OCI-LY7 (cell line): Measurements from ENCODE around the gene CFHR3.
"Not testable (repeated sequence)": the region's sequence is repeated elsewhere in the genome, so short reads cannot be mapped to it uniquely, and the experiment has no call there.

ENCODE experiments used
- CTCF ChIP-seq: fragments of 200-600 bp; sonication (generic); conservative IDR thresholded peaks from 2 replicates; pipeline ENCODE4 v1.5.1; 2014; ENCODE audit warnings: mild to moderate bottlenecking, antibody characterized with exemption, low read length, moderate library complexity, mixed read lengths
- EZH2phosphoT487 ChIP-seq: fragments of 200-600 bp; sonication (generic); IDR thresholded peaks from 2 replicates; pipeline ENCODE4 v1.6.1; 2018; ENCODE audit warnings: low read depth, borderline replicate concordance, mild to moderate bottlenecking, mixed run types, antibody characterized with exemption, low read length, moderate library complexity, mixed read lengths

GRCh38 chr1:196769823-196770222 lies 4.8 kb upstream of the CFHR3 start:
- TF ChIP-seq CTCF, EZH2phosphoT487: not testable (repeated sequence)
